ENCODE results near the gene LRRC8C. TPM values are rescaled to one million over a fixed set of nuclear protein-coding genes. Genes with fewer than 3 reads are reported as not detected.

LRRC8C gene
- total and polyA plus RNA-seq, 10 of the 15 experiments (the other 5 are each of a cell fraction or from before 2014, with no cell fraction given), result 2.3 to 16.3 (median 10.8) TPM

GRCh38 chr1:89762779-89763648 is 130.1 kb downstream of the LRRC8C start:
- ChIA-PET CTCF (interaction anchor here (0.6 to 15.8 kb wide), 64 partner anchors 9 to 979 kb away, joined by 3 to 369 read pairs (median 5); partner anchors contain the start of genes LRRC8B and LRRC8C), POLR2A (interaction anchor here (0.6 to 2.7 kb wide), 13 partner anchors 18 to 238 kb away, joined by 3 to 13 read pairs (median 6); partner anchors contain the start of gene LRRC8C), RAD21 (ENCODE audit: unreplicated experiment) (interaction anchor here (0.7 to 16.6 kb wide), 61 partner anchors 12 to 285 kb away, joined by 3 to 302 read pairs (median 5); partner anchors contain the start of genes LRRC8B and LRRC8C), SMC1A (ENCODE audit: uncharacterized antibody, unreplicated experiment) (interaction anchor here (0.5 to 18.1 kb wide), 53 partner anchors 8 to 379 kb away, joined by 3 to 391 read pairs (median 6); partner anchors contain the start of gene LRRC8C)
- Histone ChIP-seq H3K4me3 (peak overlapping the region; percentile 66), H3K4me1 (ENCODE audit: control insufficient read depth, insufficient read depth, low read length) (peaks cover 5% of the 10 kb centered on the region; the same call in 1 of the 2 replicates), H3K9ac (ENCODE audit: control insufficient read depth, insufficient read depth, low read length) (0 out of 2 replicates have a peak overlapping the region, but pooled peaks have one; percentile 29), H3K79me2 (ENCODE audit: control insufficient read depth, insufficient read depth, low read length) (no peaks in the 10 kb centered on the region), H3K9me3 (replicated peaks; ENCODE audit: control insufficient read depth, insufficient read depth, low read length) (no peaks in the 10 kb centered on the region), H3K27ac (ENCODE audit: control insufficient read depth, insufficient read depth) (no peak overlapping the region), H3K36me3 (ENCODE audit: control insufficient read depth in 2 of 2, insufficient read depth in 2 of 2, low read length in 1 of 2) (no peaks in the 10 kb centered on the region), H3K27me3 (replicated peaks in 1 of 2; ENCODE audit: control insufficient read depth in 2 of 2, insufficient read depth in 2 of 2, low read length in 1 of 2) (no peaks in the 10 kb centered on the region), H4K20me1 (ENCODE audit: control insufficient read depth, insufficient read depth) (no peaks in the 10 kb centered on the region), H3K4me2 (ENCODE audit: control insufficient read depth, insufficient read depth) (peak overlapping the region; percentile 88), H2AFZ (ENCODE audit: control insufficient read depth, low read depth, low read length) (peak overlapping the region; percentile 97)
- WGBS (ENCODE audit: insufficient coverage, insufficient replicate concordance, low lambda C conversion rate, missing lambda C conversion rate), result 4% methylated on average over 47 of the region's 47 CpGs
- BruUV-seq (replicated peaks), result no TSS peak
- ATAC-seq (peak; percentile 100), DNase-seq (ENCODE audit: low read depth, low spot score) (peak; percentile 40), FAIRE-seq (peak; percentile 87)
- in situ Hi-C loops (cut with MboI) (loop anchor here (10.0 kb wide), 1 partner anchor 278 kb away; no protein-coding TSS in a partner anchor), intact Hi-C loops (cut with micrococcal nuclease; ENCODE audit: unreplicated experiment) (loop anchor here (1.0 to 5.0 kb wide), 6 partner anchors 44 to 280 kb away; no protein-coding TSS in a partner anchor)
- TF ChIP-seq POU2F2 (IDR thresholded peaks at IDR 0.05; ENCODE audit: borderline replicate concordance, low read depth, low read length), result peak; percentile 70; the same call in 1 of the 3 replicates
- TF ChIP-seq NR2C1 (IDR thresholded peaks at IDR 0.05), result no peak
- peak; percentile 30; the same call in 1 of the 2 replicates for TF ChIP-seq PKNOX1 (IDR thresholded peaks at IDR 0.05)
- no peak for TF ChIP-seq TBL1XR1 (IDR thresholded peaks at IDR 0.05; ENCODE audit: low read depth, low read length)
- no peak for TF ChIP-seq MTA3 (IDR thresholded peaks at IDR 0.05; ENCODE audit: borderline replicate concordance, low read length)
- no peak for TF ChIP-seq ZBTB40 (IDR thresholded peaks at IDR 0.05; ENCODE audit: borderline replicate concordance)
- no peak for TF ChIP-seq JUND (IDR thresholded peaks at IDR 0.05; ENCODE audit: low read depth, low read length)
- no peak for TF ChIP-seq NFYB (IDR thresholded peaks at IDR 0.05; ENCODE audit: insufficient read depth, low read depth, low read length)
- TF ChIP-seq CBFB (IDR thresholded peaks at IDR 0.05; ENCODE audit: low read depth), result no peak
- TF ChIP-seq CTCF (IDR thresholded peaks at IDR 0.05 in 2 of 3, conservative IDR thresholded peaks at IDR 0.05 in 1 of 3; ENCODE audit: control insufficient read depth in 2 of 3, extremely low read depth in 1 of 3, insufficient read depth in 1 of 3, low read depth in 3 of 3, low read length in 3 of 3), result peak; percentile 95 to 99 (median 99); a peak in 5 of 6 replicates
- TF ChIP-seq EED (IDR thresholded peaks at IDR 0.05; ENCODE audit: low read depth), result no peak; the same call in 1 of the 2 replicates
- no peak for TF ChIP-seq ZNF274 (IDR thresholded peaks at IDR 0.05; ENCODE audit: insufficient read depth, insufficient read length)
- TF ChIP-seq EGR1 (IDR thresholded peaks at IDR 0.05; ENCODE audit: borderline replicate concordance in 1 of 2, low read depth in 2 of 2, low read length in 2 of 2), result no peak
- 0 out of 2 replicates have a peak, but pooled peaks have one; percentile 46 for TF ChIP-seq IRF4 (IDR thresholded peaks at IDR 0.05; ENCODE audit: low read depth, low read length)
- TF ChIP-seq SMARCA5 (IDR thresholded peaks at IDR 0.05), result peak; percentile 95
